Esophagus (tissue), 2 donors: ENCODE measurements around the gene JMJD7. TPM values are rescaled to one million over a fixed set of nuclear protein-coding genes. Genes with fewer than 3 reads are reported as not detected.

Experiments
- H3K27ac ChIP-seq, 2 donors: one replicate each; pipeline ENCODE4 v1.5.1; 2013; ENCODE audit warnings: low read depth in 2 of 2, mild to moderate bottlenecking in 2 of 2, inconsistent platforms in 1 of 2, low read length in 1 of 2, moderate library complexity in 1 of 2
- H3K27me3 ChIP-seq, 2 donors: one replicate each; pipeline ENCODE4 v1.6.1; 2013; ENCODE audit warnings: low read length in 2 of 2, control low read depth in 1 of 2, mild to moderate bottlenecking in 1 of 2; ENCODE audit not compliant: insufficient read depth in 2 of 2, control insufficient read depth in 1 of 2
- H3K36me3 ChIP-seq, 2 donors: one replicate each; pipeline ENCODE4 v1.6.1; 2013; ENCODE audit warnings: low read length in 1 of 2; ENCODE audit not compliant: control insufficient read depth in 2 of 2, insufficient read depth in 2 of 2
- H3K4me1 ChIP-seq, 2 donors: one replicate each; pipeline ENCODE4 v1.6.1; 2013; ENCODE audit warnings: low read length in 1 of 2; ENCODE audit not compliant: control insufficient read depth in 2 of 2, insufficient read depth in 2 of 2
- H3K4me3 ChIP-seq, 2 donors: one replicate each; pipeline ENCODE4 v1.5.1; 2013; ENCODE audit warnings: low read length in 2 of 2, mild to moderate bottlenecking in 2 of 2, low read depth in 1 of 2, moderate library complexity in 1 of 2
- H3K9me3 ChIP-seq, 2 donors: one replicate each; pipeline ENCODE4 v1.6.1; 2013; ENCODE audit warnings: mild to moderate bottlenecking in 2 of 2, low read depth in 1 of 2, low read length in 1 of 2, moderate library complexity in 1 of 2; ENCODE audit not compliant: control insufficient read depth in 2 of 2, insufficient read depth in 1 of 2
- WGBS, 2 donors: extraction: QIAGEN DNeasy Blood & Tissue Kit; methylation state at CpG; one replicate each; pipeline ENCODE4 v1.1.7; 2013; 5-methylcytosine and 5-hydroxymethylcytosine counted together
- polyA plus RNA-seq, 2 donors: library from polyadenylated mRNA; stranded (reverse); fragments of 200-250 nt; gene quantifications; one replicate each; pipeline ENCODE4 v1.2.3, GENCODE V29; 2013
- donor health status: healthy with polysubstance abuse.
- donor health status: Bipolar disorder and iron deficiency.

The JMJD7 gene
- polyA plus RNA-seq, 2 donors, result 27.9 to 39.4 TPM

- Histone ChIP-seq H3K4me3 (peak within 1 kb of the TSS; percentile 8 to 9), H3K36me3 (peaks cover 5 to 51% of the 10 kb centered on the region in 2 donors), H3K9me3 (no peaks in the 10 kb centered on the region), H3K27me3 (no peaks in the 10 kb centered on the region), H3K27ac (peak within 1 kb of the TSS; percentile 91 to 96), H3K4me1 (peaks cover 7 to 49% of the 10 kb centered on the region in 2 donors)
- 43 to 60% methylated on average over 6 of the region's 6 CpGs for WGBS, 2 donors
Measured at GRCh38 chr15:41838400-41838897, 10.6 kb downstream of the JMJD7 start, which contains the start of gene PLA2G4B. Gene PLA2G4B (plus strand): TSS chr15:41838847. CDS start chr15:41838914, 67 bp downstream.

- peak overlapping the region; percentile 8 to 9 for H3K4me3 ChIP-seq
- peaks cover 4 to 37% of the 10 kb centered on the region in 2 donors for H3K4me1 ChIP-seq
- peak overlapping the region in 1 of 2 donors; percentile 15 for H3K27ac ChIP-seq
Measured at GRCh38 chr15:41839781-41840491, 12.0 kb downstream of the JMJD7 start.

GRCh38 chr15:41840673-41841072 lies 12.8 kb downstream of the JMJD7 start:
- peaks cover 9 to 60% of the 10 kb centered on the region in 2 donors for H3K36me3 ChIP-seq
- WGBS, 2 donors, result 78 to 93% methylated on average over 15 of the region's 15 CpGs
- H3K4me1 ChIP-seq, result peaks cover 1 to 35% of the 10 kb centered on the region in 2 donors
- H3K4me3 ChIP-seq, result peak overlapping the region in 1 of 2 donors; percentile 8
- H3K27me3 ChIP-seq, result no peaks in the 10 kb centered on the region
- no peaks in the 10 kb centered on the region for H3K9me3 ChIP-seq
- H3K27ac ChIP-seq, result no peak overlapping the region

More at GRCh38 chr15:41839781-41840491, 12.0 kb downstream of the JMJD7 start:
- 73 to 84% methylated on average over 16 of the region's 16 CpGs for WGBS, 2 donors
- Histone ChIP-seq H3K9me3 (no peaks in the 10 kb centered on the region), H3K27me3 (no peaks in the 10 kb centered on the region), H3K36me3 (peaks cover 9 to 58% of the 10 kb centered on the region in 2 donors)

GRCh38 chr15:41841131-41841530 lies 13.2 kb downstream of the JMJD7 start:
- H3K4me3 ChIP-seq, result peak overlapping the region in 1 of 2 donors; percentile 8
- no peak overlapping the region for H3K27ac ChIP-seq
- H3K27me3 ChIP-seq, result no peaks in the 10 kb centered on the region
- WGBS, 2 donors, result 93 to 96% methylated on average over 10 of the region's 10 CpGs
- H3K36me3 ChIP-seq, result peaks cover 14 to 62% of the 10 kb centered on the region in 2 donors
- H3K4me1 ChIP-seq, result peaks cover 0 to 35% of the 10 kb centered on the region in 2 donors
- H3K9me3 ChIP-seq, result no peaks in the 10 kb centered on the region

- H3K36me3 ChIP-seq, result peaks cover 13 to 62% of the 10 kb centered on the region in 2 donors
Measured at GRCh38 chr15:41842229-41842628, 14.3 kb downstream of the JMJD7 start.

DNA sequence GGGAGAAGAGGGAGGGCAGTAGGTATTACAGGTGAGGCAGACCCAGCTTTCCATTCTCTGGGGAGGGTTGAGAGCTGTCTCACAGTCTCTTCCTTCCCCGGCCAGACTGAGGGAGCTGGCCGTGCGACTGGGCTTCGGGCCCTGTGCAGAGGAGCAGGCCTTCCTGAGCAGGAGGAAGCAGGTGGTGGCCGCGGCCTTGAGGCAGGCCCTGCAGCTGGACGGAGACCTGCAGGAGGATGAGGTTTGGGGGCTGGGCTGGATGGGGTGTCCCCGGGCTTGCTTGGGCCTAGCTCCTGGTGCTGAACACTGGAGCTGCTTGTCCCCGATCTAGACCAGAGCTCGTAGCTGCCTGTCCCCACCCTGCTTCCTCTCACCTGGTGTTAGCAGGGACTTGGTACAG lies 15.7 kb downstream of the JMJD7 start:
- Histone ChIP-seq H3K4me1 (peaks cover 0 to 23% of the 10 kb centered on the region in 2 donors), H3K36me3 (peaks cover 12 to 75% of the 10 kb centered on the region in 2 donors), H3K4me3 (no peak overlapping the region), H3K27ac (no peak overlapping the region), H3K27me3 (no peaks in the 10 kb centered on the region), H3K9me3 (no peaks in the 10 kb centered on the region)
- 77 to 85% methylated on average over 10 of the region's 10 CpGs for WGBS, 2 donors

More at GRCh38 chr15:41842229-41842628, 14.3 kb downstream of the JMJD7 start:
- Histone ChIP-seq H3K9me3 (no peaks in the 10 kb centered on the region), H3K27me3 (no peaks in the 10 kb centered on the region), H3K4me1 (peaks cover 0 to 27% of the 10 kb centered on the region in 2 donors), H3K4me3 (no peak overlapping the region), H3K27ac (no peak overlapping the region)
- 70 to 75% methylated on average over 12 of the region's 12 CpGs for WGBS, 2 donors

DNA sequence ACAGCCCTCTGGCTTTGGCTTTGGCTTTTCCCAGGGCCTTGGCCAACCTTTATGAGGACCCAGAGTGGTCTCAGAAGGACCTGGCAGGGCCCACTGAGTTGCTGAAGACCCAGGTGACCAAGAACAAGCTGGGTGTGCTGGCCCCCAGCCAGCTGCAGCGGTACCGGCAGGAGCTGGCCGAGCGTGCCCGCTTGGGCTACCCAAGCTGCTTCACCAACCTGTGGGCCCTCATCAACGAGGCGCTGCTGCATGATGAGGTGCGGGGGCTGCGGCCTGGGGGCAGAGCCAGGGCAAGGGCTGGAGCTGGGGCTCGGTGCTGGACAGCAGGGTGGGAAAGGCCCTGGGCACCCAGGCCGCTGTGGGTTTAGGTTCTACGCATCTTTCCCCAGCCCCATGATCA lies 16.9 kb downstream of the JMJD7 start:
- Histone ChIP-seq H3K4me3 (no peak overlapping the region), H3K36me3 (peaks cover 12 to 80% of the 10 kb centered on the region in 2 donors), H3K27ac (no peak overlapping the region), H3K4me1 (peaks cover 2 to 27% of the 10 kb centered on the region in 2 donors), H3K27me3 (no peaks in the 10 kb centered on the region), H3K9me3 (no peaks in the 10 kb centered on the region)
- 85 to 86% methylated on average over 12 of the region's 12 CpGs for WGBS, 2 donors

DNA sequence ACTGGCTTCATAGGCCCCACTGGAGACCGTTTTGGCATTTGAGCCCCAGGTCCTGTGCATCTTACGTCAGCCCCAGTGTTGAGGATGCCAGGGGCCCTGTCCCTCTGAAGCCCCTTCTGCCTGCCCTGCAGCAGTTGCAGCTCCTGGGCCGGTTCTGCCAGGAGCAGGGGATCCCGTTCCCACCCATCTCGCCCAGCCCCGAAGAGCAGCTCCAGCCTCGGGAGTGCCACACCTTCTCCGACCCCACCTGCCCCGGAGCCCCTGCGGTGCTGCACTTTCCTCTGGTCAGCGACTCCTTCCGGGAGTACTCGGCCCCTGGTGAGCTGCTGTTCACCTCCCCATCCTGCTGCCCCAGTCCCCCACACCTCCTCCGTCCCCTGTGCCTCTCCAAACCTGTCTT lies 19.3 kb downstream of the JMJD7 start:
- 86 to 87% methylated on average over 13 to 14 of the region's 14 CpGs for WGBS, 2 donors
- peaks cover 6 to 20% of the 10 kb centered on the region in 2 donors for H3K4me1 ChIP-seq
- H3K27me3 ChIP-seq, result no peaks in the 10 kb centered on the region
- no peaks in the 10 kb centered on the region for H3K9me3 ChIP-seq
- H3K27ac ChIP-seq, result no peak overlapping the region
- peaks cover 12 to 64% of the 10 kb centered on the region in 2 donors for H3K36me3 ChIP-seq
- no peak overlapping the region for H3K4me3 ChIP-seq

GRCh38 chr15:41847981-41848380 lies 20.1 kb downstream of the JMJD7 start:
- Histone ChIP-seq H3K9me3 (no peaks in the 10 kb centered on the region), H3K27me3 (no peaks in the 10 kb centered on the region), H3K4me1 (peaks cover 6 to 20% of the 10 kb centered on the region in 2 donors), H3K27ac (no peak overlapping the region), H3K36me3 (peaks cover 12 to 59% of the 10 kb centered on the region in 2 donors), H3K4me3 (no peak overlapping the region)
- 92 to 95% methylated on average over 9 of the region's 9 CpGs for WGBS, 2 donors
